Measurements from ENCODE around the gene TPPP2.

- TF ChIP-seq POLR2A (IDR thresholded peaks at IDR 0.05) (no peak), CTCF (IDR thresholded peaks at IDR 0.05) (no peak)
These were observed 18.9 kb upstream of the TPPP2 start for GRCh38 chr14:21011136-21011535.
